ENCODE results near the gene HLA-DOB. TPM values are rescaled to one million over a fixed set of nuclear protein-coding genes. Genes with fewer than 3 reads are reported as not detected.

HLA-DOB gene
- polyA plus RNA-seq, 6 donors from 2014 or later = 669 to 1,199 (median 837) TPM

Other genes with a start within 250 kb of the HLA-DOB start
- 1,000 to 10,000 TPM; 2,451 to 5,170 (median 4,939) TPM for gene HLA-DRB1, start 227.2 kb downstream of the HLA-DOB start, polyA plus RNA-seq (ENCODE audit: low read depth in 6 of 6)
- 1,000 to 10,000 TPM in 2 of 6 donors, 100 to 1,000 TPM in 4; 309 to 1,253 (median 783) TPM for gene HLA-DQA1, start 179.6 kb downstream of the HLA-DOB start, polyA plus RNA-seq (ENCODE audit: low read depth in 6 of 6)
- 1,000 to 10,000 TPM in 5 of 6 donors, 100 to 1,000 TPM in 1; 140 to 2,258 (median 1,433) TPM for gene HLA-DQB1, start 150.3 kb downstream of the HLA-DOB start, polyA plus RNA-seq (ENCODE audit: low read depth in 6 of 6)
- 100 to 1,000 TPM in 3 of 6 donors, 10 to 100 TPM in 2, under 1 TPM in 1; 0.82 to 164 (median 101) TPM for gene HLA-DQA2, start 75.6 kb downstream of the HLA-DOB start, polyA plus RNA-seq (ENCODE audit: low read depth in 6 of 6)
- gene HLA-DQB2, start 53.5 kb downstream of the HLA-DOB start, polyA plus RNA-seq (ENCODE audit: low read depth in 6 of 6) = 100 to 1,000 TPM in 2 of 6 donors, 10 to 100 TPM in 2, not detected in 2; 59.3 to 118 (median 92.8) TPM
- gene TAP2, start 21.7 kb upstream of the HLA-DOB start, polyA plus RNA-seq (ENCODE audit: low read depth in 6 of 6) = 10 to 100 TPM; 18.2 to 33.0 (median 25.4) TPM
- gene PSMB8, start 27.0 kb upstream of the HLA-DOB start, polyA plus RNA-seq (ENCODE audit: low read depth in 6 of 6) = 100 to 1,000 TPM; 297 to 462 (median 380) TPM
- 100 to 1,000 TPM; 106 to 215 (median 145) TPM for gene TAP1, start 36.7 kb upstream of the HLA-DOB start, polyA plus RNA-seq (ENCODE audit: low read depth in 6 of 6)
- gene PSMB9, start 37.2 kb upstream of the HLA-DOB start, polyA plus RNA-seq (ENCODE audit: low read depth in 6 of 6) = 100 to 1,000 TPM; 347 to 677 (median 445) TPM
- gene HLA-DMB, start 124.0 kb upstream of the HLA-DOB start, polyA plus RNA-seq (ENCODE audit: low read depth in 6 of 6) = 1,000 to 10,000 TPM; 1,171 to 1,354 (median 1,198) TPM
- 1,000 to 10,000 TPM; 1,101 to 1,557 (median 1,371) TPM for gene HLA-DMA, start 136.1 kb upstream of the HLA-DOB start, polyA plus RNA-seq (ENCODE audit: low read depth in 6 of 6)
- gene BRD2, start 151.6 kb upstream of the HLA-DOB start, polyA plus RNA-seq (ENCODE audit: low read depth in 6 of 6) = 100 to 1,000 TPM in 1 of 6 donors, 10 to 100 TPM in 5; 26.9 to 148 (median 48.5) TPM
- 100 to 1,000 TPM; 219 to 598 (median 388) TPM for gene HLA-DOA, start 192.6 kb upstream of the HLA-DOB start, polyA plus RNA-seq (ENCODE audit: low read depth in 6 of 6)